Measurements from ENCODE around the gene SLC39A9.
"Not testable (repeated sequence)": the region's sequence is repeated elsewhere in the genome, so short reads cannot be mapped to it uniquely, and the experiment has no call there.

SLC39A9 gene

DNA sequence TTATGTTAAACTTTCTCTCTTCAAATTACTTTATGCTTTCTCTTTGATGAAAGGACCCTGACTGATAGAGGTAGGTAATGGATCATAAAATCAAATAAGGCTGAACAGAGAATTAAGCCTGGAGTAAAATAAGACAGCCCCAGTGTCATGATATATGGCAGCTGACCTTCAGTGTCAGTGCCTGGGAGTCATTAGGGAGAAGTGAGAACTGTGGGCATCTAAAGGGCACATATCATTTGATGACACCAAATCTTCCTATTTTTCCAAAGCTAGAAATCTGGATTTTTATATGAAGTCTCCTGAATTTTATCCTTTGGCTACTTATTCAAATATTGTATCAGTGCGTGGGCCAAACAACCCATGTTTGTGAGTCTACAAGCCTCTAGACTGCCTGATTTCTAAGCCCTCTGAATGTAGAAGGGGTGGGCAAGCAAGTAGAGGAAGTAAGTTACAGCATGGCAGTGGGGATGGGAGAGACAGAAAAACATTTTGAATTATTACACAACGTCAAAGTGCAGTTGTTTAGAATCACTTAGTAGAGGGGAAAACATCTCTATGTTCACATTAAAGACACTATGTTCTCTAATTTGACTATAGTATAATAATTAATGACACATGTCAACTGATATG, 10.0 kb downstream of the SLC39A9 start:
- H3K27ac ChIP-seq (ENCODE audit: low read length): no peak overlapping the region
- H3K36me3 ChIP-seq (replicated peaks; ENCODE audit: low read depth, low read length): peaks cover 11% of the 10 kb centered on the region
- H3K4me2 ChIP-seq (ENCODE audit: low read length): no peak overlapping the region
- peaks cover 76% of the 10 kb centered on the region for H3K79me2 ChIP-seq (ENCODE audit: low read length)
- no peak overlapping the region for H3K4me3 ChIP-seq (ENCODE audit: low read length)
- peaks cover 26% of the 10 kb centered on the region for H4K20me1 ChIP-seq (ENCODE audit: insufficient read depth, low read length)
- H3K4me1 ChIP-seq (ENCODE audit: low read length): no peaks in the 10 kb centered on the region
- H3K9me3 ChIP-seq (ENCODE audit: insufficient read depth, low read length): no peaks in the 10 kb centered on the region
- no peak overlapping the region for H2AFZ ChIP-seq (ENCODE audit: low read depth, low read length)
- TF ChIP-seq EZH2phosphoT487 (IDR thresholded peaks at IDR 0.05; ENCODE audit: low read depth): no peak
- TF ChIP-seq, protein P1, sequence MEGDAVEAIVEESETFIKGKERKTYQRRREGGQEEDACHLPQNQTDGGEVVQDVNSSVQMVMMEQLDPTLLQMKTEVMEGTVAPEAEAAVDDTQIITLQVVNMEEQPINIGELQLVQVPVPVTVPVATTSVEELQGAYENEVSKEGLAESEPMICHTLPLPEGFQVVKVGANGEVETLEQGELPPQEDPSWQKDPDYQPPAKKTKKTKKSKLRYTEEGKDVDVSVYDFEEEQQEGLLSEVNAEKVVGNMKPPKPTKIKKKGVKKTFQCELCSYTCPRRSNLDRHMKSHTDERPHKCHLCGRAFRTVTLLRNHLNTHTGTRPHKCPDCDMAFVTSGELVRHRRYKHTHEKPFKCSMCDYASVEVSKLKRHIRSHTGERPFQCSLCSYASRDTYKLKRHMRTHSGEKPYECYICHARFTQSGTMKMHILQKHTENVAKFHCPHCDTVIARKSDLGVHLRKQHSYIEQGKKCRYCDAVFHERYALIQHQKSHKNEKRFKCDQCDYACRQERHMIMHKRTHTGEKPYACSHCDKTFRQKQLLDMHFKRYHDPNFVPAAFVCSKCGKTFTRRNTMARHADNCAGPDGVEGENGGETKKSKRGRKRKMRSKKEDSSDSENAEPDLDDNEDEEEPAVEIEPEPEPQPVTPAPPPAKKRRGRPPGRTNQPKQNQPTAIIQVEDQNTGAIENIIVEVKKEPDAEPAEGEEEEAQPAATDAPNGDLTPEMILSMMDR (IDR thresholded peaks at IDR 0.05; ENCODE audit: low read depth, low read length): no peak
- no peaks in the 10 kb centered on the region for H3K27me3 ChIP-seq (ENCODE audit: low read depth, low read length)
- no peak overlapping the region for H3K9ac ChIP-seq (ENCODE audit: low read length)

DNA sequence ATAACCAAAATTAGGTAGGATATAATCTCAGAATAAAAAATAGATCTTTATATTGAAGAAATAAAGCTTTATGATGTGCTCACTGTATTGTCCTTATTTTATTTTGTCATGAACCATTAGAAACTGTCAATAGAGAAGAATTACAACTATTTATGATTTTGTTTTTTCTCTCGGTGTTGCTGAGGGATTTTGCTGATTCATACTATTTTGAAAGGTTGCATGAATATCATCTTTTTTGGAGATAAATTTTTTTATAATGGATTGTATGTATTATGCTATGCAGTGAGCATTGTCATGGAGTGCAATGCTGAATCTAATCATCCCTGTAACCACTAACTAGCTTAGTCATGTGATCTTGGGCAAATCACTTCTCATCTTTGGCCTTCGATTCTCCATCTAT, 15.0 kb downstream of the SLC39A9 start:
- TF ChIP-seq, protein P1 (IDR thresholded peaks at IDR 0.05; ENCODE audit: low read depth, low read length): no peak
- TF ChIP-seq EZH2phosphoT487 (IDR thresholded peaks at IDR 0.05; ENCODE audit: low read depth): no peak
- Histone ChIP-seq H2AFZ (ENCODE audit: low read depth, low read length) (no peak overlapping the region), H3K27ac (ENCODE audit: low read length) (no peak overlapping the region), H3K4me2 (ENCODE audit: low read length) (no peak overlapping the region), H3K4me1 (ENCODE audit: low read length) (no peaks in the 10 kb centered on the region), H3K9me3 (ENCODE audit: insufficient read depth, low read length) (no peaks in the 10 kb centered on the region), H3K79me2 (ENCODE audit: low read length) (peaks cover 71% of the 10 kb centered on the region), H3K36me3 (replicated peaks; ENCODE audit: low read depth, low read length) (no peaks in the 10 kb centered on the region), H4K20me1 (ENCODE audit: insufficient read depth, low read length) (peaks cover 26% of the 10 kb centered on the region), H3K9ac (ENCODE audit: low read length) (no peak overlapping the region), H3K4me3 (ENCODE audit: low read length) (no peak overlapping the region), H3K27me3 (ENCODE audit: low read depth, low read length) (no peaks in the 10 kb centered on the region)

DNA sequence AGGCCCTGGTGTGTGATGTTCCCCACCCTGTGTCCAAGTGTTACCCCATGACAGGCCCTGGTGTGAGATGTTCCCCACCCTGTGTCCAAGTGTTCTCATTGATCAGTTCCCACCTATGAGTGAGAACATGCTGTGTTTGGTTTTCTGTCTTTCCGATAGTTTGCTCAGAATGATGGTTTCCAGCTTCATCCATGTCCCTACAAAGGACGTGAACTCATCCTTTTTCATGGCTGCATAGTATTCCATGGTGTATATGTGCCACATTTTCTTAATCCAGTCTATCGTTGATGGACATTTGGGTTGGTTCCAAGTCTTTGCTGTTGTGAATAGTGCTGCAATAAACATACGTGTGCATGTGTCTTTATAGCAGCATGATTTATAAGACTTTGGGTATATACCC, 17.6 kb downstream of the SLC39A9 start:
- Histone ChIP-seq H3K79me2 (ENCODE audit: low read length) (peaks cover 48% of the 10 kb centered on the region), H4K20me1 (ENCODE audit: insufficient read depth, low read length) (peaks cover 13% of the 10 kb centered on the region)
- H3K36me3 ChIP-seq (replicated peaks; ENCODE audit: low read depth, low read length); H3K27me3 ChIP-seq (ENCODE audit: low read depth, low read length); H3K4me3 ChIP-seq (ENCODE audit: low read length); H3K27ac ChIP-seq (ENCODE audit: low read length); H3K9ac ChIP-seq (ENCODE audit: low read length); H2AFZ ChIP-seq (ENCODE audit: low read depth, low read length); H3K4me1 ChIP-seq (ENCODE audit: low read length); H3K9me3 ChIP-seq (ENCODE audit: insufficient read depth, low read length); H3K4me2 ChIP-seq (ENCODE audit: low read length): not testable (repeated sequence)

DNA sequence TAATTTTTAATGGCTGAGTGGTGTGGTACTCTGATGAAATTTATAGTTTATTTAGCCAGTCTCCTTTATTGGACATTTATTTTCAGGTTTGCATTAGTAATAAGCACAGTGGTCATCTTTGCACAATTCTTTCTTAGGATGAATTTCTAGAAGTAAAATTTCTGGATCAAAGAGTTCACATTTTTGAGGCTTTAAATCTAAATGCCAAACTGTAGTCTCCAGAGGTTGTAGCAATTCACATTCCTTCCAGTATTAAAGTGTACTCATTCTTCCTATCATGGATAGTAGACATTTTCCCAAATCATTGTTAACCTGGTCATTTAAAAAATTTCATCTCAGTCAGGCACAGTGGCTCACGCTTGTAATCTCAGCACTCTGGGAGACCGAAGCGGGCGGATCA, 24.8 kb downstream of the SLC39A9 start:
- Histone ChIP-seq H4K20me1 (ENCODE audit: insufficient read depth, low read length) (peaks cover 13% of the 10 kb centered on the region), H2AFZ (ENCODE audit: low read depth, low read length) (no peak overlapping the region), H3K36me3 (replicated peaks; ENCODE audit: low read depth, low read length) (peaks cover 18% of the 10 kb centered on the region), H3K4me2 (ENCODE audit: low read length) (no peak overlapping the region), H3K27me3 (ENCODE audit: low read depth, low read length) (no peaks in the 10 kb centered on the region), H3K79me2 (ENCODE audit: low read length) (peaks cover 21% of the 10 kb centered on the region), H3K4me1 (ENCODE audit: low read length) (peaks cover 3% of the 10 kb centered on the region), H3K27ac (ENCODE audit: low read length) (no peak overlapping the region), H3K4me3 (ENCODE audit: low read length) (no peak overlapping the region), H3K9ac (ENCODE audit: low read length) (no peak overlapping the region), H3K9me3 (ENCODE audit: insufficient read depth, low read length) (no peaks in the 10 kb centered on the region)
- no peak for TF ChIP-seq EZH2phosphoT487 (IDR thresholded peaks at IDR 0.05; ENCODE audit: low read depth)
- TF ChIP-seq, protein P1 (IDR thresholded peaks at IDR 0.05; ENCODE audit: low read depth, low read length): no peak
